PFSK-1 (cell line): ENCODE measurements around the gene GEMIN8. TPM values are rescaled to one million over a fixed set of nuclear protein-coding genes. Genes with fewer than 3 reads are reported as not detected.
A peak's percentile ranks its signal among the peaks of the same experiment; 100 is the strongest.

Experiments used
- FOXP2 ChIP-seq: optimal IDR thresholded peaks from 2 replicates; pipeline ENCODE3; 2011; ENCODE audit warnings: borderline replicate concordance, control low read depth, inconsistent platforms; ENCODE audit not compliant: insufficient read depth; ENCODE audit errors: extremely low read length, extremely low read depth
- POLR2AphosphoS5 ChIP-seq: IDR thresholded peaks from 2 replicates; pipeline ENCODE4 v1.6.1; 2012; ENCODE audit warnings: low read depth, mild to moderate bottlenecking, control low read depth, low read length, moderate library complexity
- SIN3A ChIP-seq: IDR thresholded peaks from 2 replicates; pipeline ENCODE4 v1.6.1; 2012; ENCODE audit warnings: mild to moderate bottlenecking, low read length, moderate library complexity, borderline replicate concordance; ENCODE audit not compliant: insufficient read depth
- TAF1 ChIP-seq: IDR thresholded peaks from 2 replicates; pipeline ENCODE4 v1.6.1; 2012; ENCODE audit warnings: low read length, control low read depth, borderline replicate concordance; ENCODE audit not compliant: insufficient read depth
- polyA plus RNA-seq: library from polyadenylated mRNA; unstranded; fragments of >200 nt; gene quantifications from one replicate; pipeline ENCODE4 v1.2.1, GENCODE V29; 2012; ENCODE audit warnings: low read depth, missing spikeins; ENCODE audit not compliant: insufficient read length
- TF ChIP-seq, protein P1 (sequence below), 2 experiments: IDR thresholded peaks; 2 replicates each; pipeline versions ENCODE4 v1.6.1 to v1.8.0; 2011 to 2012; ENCODE audit warnings: low read depth in 2 of 2, low read length in 2 of 2, control low read depth in 1 of 2, inconsistent platforms in 1 of 2, mild to moderate bottlenecking in 1 of 2, moderate library complexity in 1 of 2; ENCODE audit not compliant: insufficient read depth in 1 of 2

Gene GEMIN8
- 26.6 TPM for polyA plus RNA-seq

DNA sequence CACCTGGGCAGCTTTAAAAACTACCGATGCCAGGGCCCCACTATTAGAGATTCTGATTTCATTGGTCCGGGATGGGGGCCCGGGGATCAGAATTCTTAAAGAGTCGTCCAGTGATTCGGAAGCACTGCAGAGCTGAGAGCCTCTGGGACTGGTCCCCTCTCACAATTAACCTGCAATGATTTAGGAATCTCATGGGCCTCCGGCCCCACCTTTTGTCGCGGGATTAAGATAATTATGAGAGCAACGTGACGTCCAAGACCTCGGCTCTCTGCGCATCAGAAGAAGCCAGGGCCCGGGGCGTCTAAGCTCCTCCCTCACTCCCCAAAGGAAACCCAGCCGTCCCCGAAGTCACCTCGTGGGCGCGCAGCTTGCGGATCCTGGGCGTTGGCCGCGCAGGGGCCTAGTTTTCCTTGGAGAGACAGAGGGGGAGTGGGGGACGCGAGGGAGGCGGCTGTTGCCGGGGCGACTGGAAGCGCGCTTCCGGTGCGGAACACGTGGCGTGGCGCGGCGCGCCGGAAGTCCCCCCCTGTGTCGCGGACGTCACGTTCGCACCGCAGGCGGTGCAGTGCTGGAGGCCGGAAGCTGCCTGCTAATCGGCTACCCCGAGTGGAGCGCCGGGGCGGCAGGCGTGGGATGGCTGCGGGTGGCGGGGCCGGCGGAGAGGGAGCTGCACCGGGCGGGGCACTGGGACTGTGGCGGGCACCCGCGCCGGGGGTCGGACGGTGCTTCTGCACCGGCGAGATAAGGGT lies at the start of gene GEMIN8:
TSS of gene GEMIN8 (minus strand) at position 468 of the 749 bp plus-strand sequence. CDS start 8,414 bp downstream, outside the sequence.
- peak; percentile 55; the same call in 1 of the 2 replicates for TF ChIP-seq POLR2AphosphoS5
- peak; percentile 45; the same call in 1 of the 2 replicates for TF ChIP-seq TAF1
- peak; percentile 96 for TF ChIP-seq FOXP2
- TF ChIP-seq, protein P1, sequence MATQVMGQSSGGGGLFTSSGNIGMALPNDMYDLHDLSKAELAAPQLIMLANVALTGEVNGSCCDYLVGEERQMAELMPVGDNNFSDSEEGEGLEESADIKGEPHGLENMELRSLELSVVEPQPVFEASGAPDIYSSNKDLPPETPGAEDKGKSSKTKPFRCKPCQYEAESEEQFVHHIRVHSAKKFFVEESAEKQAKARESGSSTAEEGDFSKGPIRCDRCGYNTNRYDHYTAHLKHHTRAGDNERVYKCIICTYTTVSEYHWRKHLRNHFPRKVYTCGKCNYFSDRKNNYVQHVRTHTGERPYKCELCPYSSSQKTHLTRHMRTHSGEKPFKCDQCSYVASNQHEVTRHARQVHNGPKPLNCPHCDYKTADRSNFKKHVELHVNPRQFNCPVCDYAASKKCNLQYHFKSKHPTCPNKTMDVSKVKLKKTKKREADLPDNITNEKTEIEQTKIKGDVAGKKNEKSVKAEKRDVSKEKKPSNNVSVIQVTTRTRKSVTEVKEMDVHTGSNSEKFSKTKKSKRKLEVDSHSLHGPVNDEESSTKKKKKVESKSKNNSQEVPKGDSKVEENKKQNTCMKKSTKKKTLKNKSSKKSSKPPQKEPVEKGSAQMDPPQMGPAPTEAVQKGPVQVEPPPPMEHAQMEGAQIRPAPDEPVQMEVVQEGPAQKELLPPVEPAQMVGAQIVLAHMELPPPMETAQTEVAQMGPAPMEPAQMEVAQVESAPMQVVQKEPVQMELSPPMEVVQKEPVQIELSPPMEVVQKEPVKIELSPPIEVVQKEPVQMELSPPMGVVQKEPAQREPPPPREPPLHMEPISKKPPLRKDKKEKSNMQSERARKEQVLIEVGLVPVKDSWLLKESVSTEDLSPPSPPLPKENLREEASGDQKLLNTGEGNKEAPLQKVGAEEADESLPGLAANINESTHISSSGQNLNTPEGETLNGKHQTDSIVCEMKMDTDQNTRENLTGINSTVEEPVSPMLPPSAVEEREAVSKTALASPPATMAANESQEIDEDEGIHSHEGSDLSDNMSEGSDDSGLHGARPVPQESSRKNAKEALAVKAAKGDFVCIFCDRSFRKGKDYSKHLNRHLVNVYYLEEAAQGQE (IDR thresholded peaks at IDR 0.05; ENCODE audit: insufficient read depth in 1 of 2, low read depth in 2 of 2, low read length in 2 of 2): no peak
- TF ChIP-seq SIN3A: 0 out of 2 replicates have a peak, but pooled peaks have one; percentile 30

DNA sequence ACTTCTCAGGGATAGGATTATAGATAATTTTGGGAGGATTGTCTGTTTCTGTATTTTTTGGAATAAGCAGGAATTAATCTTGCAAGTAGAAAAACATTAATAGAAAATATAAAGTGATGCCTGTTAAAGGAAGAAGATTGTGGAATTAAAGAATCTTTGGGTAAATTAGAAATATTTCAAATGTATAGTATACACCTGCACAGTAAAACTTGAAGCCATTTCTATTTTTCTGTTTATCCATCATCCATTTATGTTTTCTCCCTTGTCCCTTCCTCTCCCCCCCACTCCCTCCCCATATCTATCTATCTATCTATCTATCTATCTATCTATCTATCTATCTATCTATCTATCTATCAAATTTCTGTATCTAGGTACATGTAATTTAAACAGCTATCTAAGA lies 46.9 kb upstream of the GEMIN8 start:
- no peak for TF ChIP-seq TAF1
- TF ChIP-seq POLR2AphosphoS5: no peak
- no peak for TF ChIP-seq FOXP2
- no peak for TF ChIP-seq SIN3A
- TF ChIP-seq, protein P1 (IDR thresholded peaks at IDR 0.05; ENCODE audit: insufficient read depth in 1 of 2, low read depth in 2 of 2, low read length in 2 of 2): no peak

- TF ChIP-seq POLR2AphosphoS5 (no peak), FOXP2 (no peak), SIN3A (no peak), TAF1 (no peak)
- TF ChIP-seq, protein P1 (IDR thresholded peaks at IDR 0.05; ENCODE audit: insufficient read depth in 1 of 2, low read depth in 2 of 2, low read length in 2 of 2): no peak
These were observed 43.9 kb upstream of the GEMIN8 start for GRCh38 chrX:14073556-14073955.

DNA sequence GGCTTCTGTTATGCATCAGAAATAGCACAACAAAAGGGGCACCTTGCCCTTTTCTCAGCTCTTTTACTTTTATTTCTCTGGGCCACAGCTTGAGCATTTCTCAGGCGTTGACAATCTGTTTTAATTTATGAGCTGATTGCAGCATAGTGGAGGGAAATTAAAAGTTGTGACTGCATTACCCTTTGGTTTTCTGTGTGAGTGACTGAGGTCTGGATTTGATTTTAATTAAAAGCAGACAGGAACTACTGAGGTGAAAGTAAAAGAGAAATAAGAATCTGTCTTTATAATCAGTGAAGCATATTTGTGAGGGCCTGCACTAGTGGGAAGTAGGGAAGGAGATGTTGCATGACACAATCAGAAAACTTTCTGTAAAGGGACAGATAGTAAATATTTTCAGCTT lies 43.4 kb upstream of the GEMIN8 start:
- TF ChIP-seq FOXP2 (no peak), SIN3A (no peak), TAF1 (no peak), POLR2AphosphoS5 (no peak)
- TF ChIP-seq, protein P1 (IDR thresholded peaks at IDR 0.05; ENCODE audit: insufficient read depth in 1 of 2, low read depth in 2 of 2, low read length in 2 of 2): no peak
